Pancreas (tissue), 10 donors: ENCODE data around the gene TLR1. TPM values are rescaled to one million over a fixed set of nuclear protein-coding genes. Genes with fewer than 3 reads are reported as not detected.

ENCODE experiments used
- ATAC-seq, 4 donors: fragments of 200-7000 bp; cut with Tn5 transposase; one replicate each; pipeline versions ENCODE4 v1.8.0 to v1.9.1; 2020; ENCODE audit warnings: mild to moderate bottlenecking in 4 of 4, moderate library complexity in 4 of 4
- DNase-seq, 6 donors: peaks; one replicate each; pipeline ENCODE4 v3.0.0-alpha.2; 2020
- FAIRE-seq: peaks from 2 replicates; lab custom pipeline; 2012; peaks lifted over from hg19 to GRCh38; lab: Jason Lieb, UNC
- H3K27ac ChIP-seq, 4 donors: fragments of 200-600 bp; sonication (generic); 1 replicate in 3 of 4; 2 replicates in 1 of 4; pipeline versions ENCODE4 v1.5.0 to v1.8.0; 2020
- H3K27me3 ChIP-seq, 4 donors: fragments of 200-600 bp; one replicate each; pipeline ENCODE4 v1.8.0; 2021
- H3K36me3 ChIP-seq, 3 donors: fragments of 200-600 bp; sonication (generic) in 1 of 3; one replicate each; pipeline versions ENCODE4 v1.5.0 to v1.8.0; 2020 to 2021
- H3K4me1 ChIP-seq, 3 donors: fragments of 200-600 bp; one replicate each; pipeline ENCODE4 v1.8.0; 2021
- H3K4me3 ChIP-seq, 4 donors: fragments of 200-600 bp; sonication (generic) in 2 of 4; one replicate each; pipeline versions ENCODE4 v1.5.0 to v1.8.0; 2020 to 2021
- H3K9me3 ChIP-seq, 4 donors: fragments of 200-600 bp; one replicate each; pipeline ENCODE4 v1.8.0; 2021
- WGBS, 2 donors: extraction: QIAGEN DNeasy Blood & Tissue Kit; methylation state at CpG; one replicate each; pipeline ENCODE4 v1.1.7; 2013; 5-methylcytosine and 5-hydroxymethylcytosine counted together
- intact Hi-C, 3 donors: fragments of 100-400 bp; cut with DNase I; formaldehyde crosslinking; loops; one replicate each; pipeline versions ENCODE4 v1.11.1 to v1.14.2; 2022
- polyA plus RNA-seq, 2 donors: library from polyadenylated mRNA; stranded (reverse); fragments of 200-250 nt; gene quantifications; one replicate each; pipeline ENCODE4 v1.2.3, GENCODE V29; 2013
- total RNA-seq, 6 donors: library from RNA; stranded (reverse); fragmentation: NEBNext Ultra II Directional in 4 of 6; extraction: Animal tissue kit (Norgen Biotek cat#: 25700) in 4 of 6; gene quantifications; one replicate each; pipeline versions ENCODE4 v1.2.1 to v1.2.4, GENCODE V29; 2021 to 2023
- TF ChIP-seq, protein P1 (sequence below), 4 donors: fragments of 200-600 bp; sonication (generic) in 3 of 4; IDR thresholded peaks; one replicate each; pipeline versions ENCODE4 v1.5.0 to v1.8.0; 2021; ENCODE audit warnings: antibody characterized with exemption in 4 of 4
- donor health status: healthy with polysubstance abuse.
- donor health status: DM: no; HTN: no; CAD: no; lungs with moderate emphysema.
- donor health status: DM: no; HTN: no; CAD: no.
- donor health status: control.
- donor health status: control.
- donor health status: Bipolar disorder and iron deficiency.
- donor health status: DM: yes; HTN: yes; CAD: no.
- donor health status: DM: no; HTN: no; CAD: no.
- donor health status: DM: no; HTN: no; CAD: no.
- donor health status: DM: yes; HTN: yes; CAD: no.

Gene TLR1
- total and polyA plus RNA-seq, 8 donors, result 1.3 to 25.3 (median 6.1) TPM

DNA sequence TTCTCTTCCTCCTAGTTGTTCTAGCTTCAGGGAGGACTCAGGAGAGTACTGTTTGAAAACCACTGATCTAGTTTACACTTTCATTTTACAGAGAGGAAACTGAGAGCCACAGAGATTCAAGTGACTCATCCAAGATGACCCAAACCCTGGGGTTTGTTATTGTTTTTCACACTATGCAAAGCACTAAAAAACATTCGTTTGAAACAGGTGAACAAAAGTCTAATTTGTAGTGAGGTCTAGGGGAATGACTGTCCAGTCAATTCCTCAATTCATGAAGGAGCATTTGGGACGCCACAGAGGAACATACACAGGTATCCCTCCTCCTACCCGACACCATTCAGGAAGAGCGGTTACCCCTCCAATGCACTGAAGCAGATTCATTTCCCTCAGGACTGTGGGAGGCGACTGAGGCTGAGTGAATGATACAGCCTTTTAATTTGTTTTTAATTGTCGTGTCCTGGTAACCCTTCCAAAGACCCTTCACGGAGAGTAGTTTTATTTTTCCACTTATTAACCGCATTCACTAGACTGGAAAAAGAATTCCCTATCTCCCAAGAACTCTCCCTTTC lies 52.1 kb downstream of the TLR1 start:
- Histone ChIP-seq H3K27me3 (no peaks in the 10 kb centered on the region), H3K4me1 (no peaks in the 10 kb centered on the region), H3K9me3 (no peaks in the 10 kb centered on the region), H3K36me3 (no peaks in the 10 kb centered on the region), H3K4me3 (no peak overlapping the region), H3K27ac (peak overlapping the region in 1 of 4 donors; percentile 36)
- DNase-seq (no peak), ATAC-seq (peak in 2 of 4 donors; percentile 38 to 53), FAIRE-seq (no peak)
- 73 to 80% methylated on average over 8 of the region's 8 CpGs for WGBS, 2 donors
- TF ChIP-seq, protein P1, sequence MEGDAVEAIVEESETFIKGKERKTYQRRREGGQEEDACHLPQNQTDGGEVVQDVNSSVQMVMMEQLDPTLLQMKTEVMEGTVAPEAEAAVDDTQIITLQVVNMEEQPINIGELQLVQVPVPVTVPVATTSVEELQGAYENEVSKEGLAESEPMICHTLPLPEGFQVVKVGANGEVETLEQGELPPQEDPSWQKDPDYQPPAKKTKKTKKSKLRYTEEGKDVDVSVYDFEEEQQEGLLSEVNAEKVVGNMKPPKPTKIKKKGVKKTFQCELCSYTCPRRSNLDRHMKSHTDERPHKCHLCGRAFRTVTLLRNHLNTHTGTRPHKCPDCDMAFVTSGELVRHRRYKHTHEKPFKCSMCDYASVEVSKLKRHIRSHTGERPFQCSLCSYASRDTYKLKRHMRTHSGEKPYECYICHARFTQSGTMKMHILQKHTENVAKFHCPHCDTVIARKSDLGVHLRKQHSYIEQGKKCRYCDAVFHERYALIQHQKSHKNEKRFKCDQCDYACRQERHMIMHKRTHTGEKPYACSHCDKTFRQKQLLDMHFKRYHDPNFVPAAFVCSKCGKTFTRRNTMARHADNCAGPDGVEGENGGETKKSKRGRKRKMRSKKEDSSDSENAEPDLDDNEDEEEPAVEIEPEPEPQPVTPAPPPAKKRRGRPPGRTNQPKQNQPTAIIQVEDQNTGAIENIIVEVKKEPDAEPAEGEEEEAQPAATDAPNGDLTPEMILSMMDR (IDR thresholded peaks at IDR 0.05), result no peak
- intact Hi-C loops, result loop anchor here in 1 of 3 donors (10.0 kb wide), 2 partner anchors 52 to 382 kb away; partner anchors contain the start of gene TLR1

DNA sequence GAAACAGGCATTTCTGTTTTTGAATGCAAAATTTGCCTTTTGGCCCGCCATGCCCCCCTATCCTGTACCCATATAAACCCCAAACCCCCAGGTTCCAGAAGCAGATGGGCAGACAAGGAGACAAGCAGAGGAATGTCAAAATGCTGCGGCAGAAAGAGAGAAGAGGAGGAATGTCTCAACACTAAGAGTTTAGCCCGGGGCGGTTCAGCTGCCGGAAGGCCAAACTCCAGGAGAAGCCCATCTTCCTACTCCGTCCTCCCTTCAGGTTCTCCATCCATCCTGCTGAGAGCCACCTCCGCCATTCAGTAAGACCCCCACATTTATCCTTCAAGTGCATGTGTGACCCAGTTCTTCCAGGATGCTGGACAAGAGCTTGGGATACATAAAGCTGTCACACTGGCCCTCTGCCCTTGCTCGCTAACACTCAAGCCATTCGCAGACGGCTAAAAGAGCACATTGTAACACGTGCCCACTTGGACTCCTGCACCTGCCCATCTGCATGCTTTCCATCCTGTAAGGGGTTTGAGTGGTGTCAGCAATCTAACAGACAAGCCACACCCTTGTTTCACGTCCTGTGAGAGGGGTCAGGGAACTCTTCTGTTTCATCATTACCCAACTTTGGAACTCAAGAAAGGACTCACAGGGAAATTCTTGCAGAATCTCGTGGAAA lies 53.1 kb downstream of the TLR1 start:
- intact Hi-C loops, result loop anchor here in 1 of 3 donors (10.0 kb wide), 2 partner anchors 53 to 383 kb away; partner anchors contain the start of gene TLR1
- FAIRE-seq, result no peak
- DNase-seq, result no peak

DNA sequence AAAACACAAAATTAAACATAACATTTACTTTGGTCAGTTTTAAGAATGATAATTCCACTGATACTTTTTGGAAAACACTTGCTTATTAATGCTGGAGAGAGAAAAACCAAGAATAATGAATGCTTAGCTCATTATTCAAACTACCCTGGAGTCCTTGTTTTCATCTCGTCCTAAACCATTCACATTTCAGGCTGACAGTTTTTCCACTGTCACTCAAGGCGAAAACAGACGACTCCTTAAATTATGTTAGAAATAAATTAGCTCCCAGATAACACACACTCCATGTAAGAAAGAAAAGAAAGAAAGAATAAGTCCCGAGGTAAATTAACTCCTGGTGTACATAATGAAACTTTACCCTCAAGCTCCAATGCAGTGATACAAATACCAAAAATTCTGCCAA lies 55.3 kb downstream of the TLR1 start:
- H3K36me3 ChIP-seq, result no peaks in the 10 kb centered on the region
- DNase-seq (no peak), ATAC-seq (no peak), FAIRE-seq (no peak)
- no peaks in the 10 kb centered on the region for H3K9me3 ChIP-seq
- H3K4me1 ChIP-seq, result no peaks in the 10 kb centered on the region
- H3K27me3 ChIP-seq, result no peaks in the 10 kb centered on the region
- no peak overlapping the region for H3K27ac ChIP-seq
- H3K4me3 ChIP-seq, result no peak overlapping the region
- TF ChIP-seq, protein P1 (IDR thresholded peaks at IDR 0.05), result no peak
- 74 to 83% methylated on average over 4 of the region's 4 CpGs for WGBS, 2 donors
- intact Hi-C loops, result no loop called here

More for the DNA sequence above, 53.1 kb downstream of the TLR1 start:
- no peak overlapping the region for H3K27ac ChIP-seq
- no peaks in the 10 kb centered on the region for H3K36me3 ChIP-seq
- H3K4me3 ChIP-seq, result no peak overlapping the region
- TF ChIP-seq, protein P1 (IDR thresholded peaks at IDR 0.05), result no peak
- no peaks in the 10 kb centered on the region for H3K9me3 ChIP-seq
- no peaks in the 10 kb centered on the region for H3K27me3 ChIP-seq
- 90 to 91% methylated on average over 13 of the region's 13 CpGs for WGBS, 2 donors
- ATAC-seq, result no peak
- no peaks in the 10 kb centered on the region for H3K4me1 ChIP-seq

DNA sequence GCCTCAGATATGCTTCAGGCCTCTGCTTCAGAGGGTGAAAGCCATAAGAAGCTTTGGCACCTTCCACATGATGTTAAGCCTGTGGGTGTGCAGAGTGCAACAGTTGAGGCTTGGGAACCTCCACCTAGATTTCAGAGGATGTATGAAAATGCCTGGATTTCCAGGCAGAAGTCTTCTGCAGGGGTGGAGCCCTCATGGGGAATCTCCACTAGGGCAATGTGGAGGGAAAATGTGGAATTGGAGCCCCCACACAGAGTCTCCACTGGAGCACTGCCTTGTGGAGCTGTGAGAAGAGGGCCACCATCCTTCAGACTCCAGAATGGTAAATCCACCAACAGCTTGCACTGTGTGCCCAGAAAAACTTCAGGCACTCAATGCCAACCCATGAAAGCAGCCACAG lies 57.0 kb downstream of the TLR1 start:
- no peak overlapping the region for H3K27ac ChIP-seq
- no peak for DNase-seq
- no peaks in the 10 kb centered on the region for H3K9me3 ChIP-seq
- intact Hi-C loops, result no loop called here
- no peaks in the 10 kb centered on the region for H3K27me3 ChIP-seq
- H3K36me3 ChIP-seq, result no peaks in the 10 kb centered on the region
- no peaks in the 10 kb centered on the region for H3K4me1 ChIP-seq
- TF ChIP-seq, protein P1 (IDR thresholded peaks at IDR 0.05), result no peak
- no peak for FAIRE-seq
- ATAC-seq, result no peak
- no peak overlapping the region for H3K4me3 ChIP-seq

Other genes with a start within 250 kb of the TLR1 start
- gene KLF3, start 140.6 kb downstream of the TLR1 start, total RNA-seq, result 10 to 100 TPM; 19.8 to 33.4 (median 28.6) TPM
- 10 to 100 TPM in 1 of 2 donors, 1 to 10 TPM in 1; 8.7 to 11.2 TPM for gene KLF3, start 140.6 kb downstream of the TLR1 start, polyA plus RNA-seq
- gene TLR10, start 21.8 kb downstream of the TLR1 start, total RNA-seq, result 1 to 10 TPM in 1 of 6 donors, under 1 TPM in 4, not detected in 1; 0.04 to 1.2 (median 0.20) TPM
- under 1 TPM; 0.08 to 0.12 TPM for gene TLR10, start 21.8 kb downstream of the TLR1 start, polyA plus RNA-seq
- 1 to 10 TPM in 2 of 6 donors, under 1 TPM in 4; 0.19 to 3.9 (median 0.81) TPM for gene TLR6, start 52.0 kb upstream of the TLR1 start, total RNA-seq
- gene TLR6, start 52.0 kb upstream of the TLR1 start, polyA plus RNA-seq, result under 1 TPM; 0.07 to 0.11 TPM
- gene FAM114A1, start 63.0 kb upstream of the TLR1 start, total RNA-seq, result 10 to 100 TPM; 18.0 to 42.8 (median 21.9) TPM
- gene FAM114A1, start 63.0 kb upstream of the TLR1 start, polyA plus RNA-seq, result 1 to 10 TPM; 8.0 to 8.2 TPM
- 1 to 10 TPM in 1 of 6 donors, under 1 TPM in 5; 0.08 to 1.8 (median 0.53) TPM for gene TMEM156, start 227.6 kb upstream of the TLR1 start, total RNA-seq
- under 1 TPM; 0.49 to 0.57 TPM for gene TMEM156, start 227.6 kb upstream of the TLR1 start, polyA plus RNA-seq